ENCODE data around the gene CD79A.

The CD79A gene

GRCh38 chr19:41876847-41877832 is at the start of gene CD79A:
Gene CD79A, plus strand, starts transcription at chr19:41877279. Its CDS starts 26 bp downstream, at chr19:41877305.
- DNase-seq (ENCODE audit: low read depth, low spot score), result no peak
- no peak within 1 kb of the TSS for H3K27ac ChIP-seq

GRCh38 chr19:41837981-41838708 is 38.9 kb upstream of the CD79A start:
- DNase-seq (ENCODE audit: low read depth, low spot score), result no peak
- no peak overlapping the region for H3K27ac ChIP-seq

GRCh38 chr19:41839211-41839610 is 37.9 kb upstream of the CD79A start:
- H3K27ac ChIP-seq, result no peak overlapping the region
- no peak for DNase-seq (ENCODE audit: low read depth, low spot score)

- DNase-seq (ENCODE audit: low read depth, low spot score), result no peak
- no peak overlapping the region for H3K27ac ChIP-seq
These were observed 33.7 kb upstream of the CD79A start for GRCh38 chr19:41843371-41843770.

GRCh38 chr19:41844601-41845000 is 32.5 kb upstream of the CD79A start, which contains the start of gene LYPD4:
Gene LYPD4, minus strand, starts transcription at chr19:41844683. Its CDS starts 5,398 bp downstream, at chr19:41839285.
- DNase-seq (ENCODE audit: low read depth, low spot score), result no peak
- no peak within 1 kb of the TSS for H3K27ac ChIP-seq

DNA sequence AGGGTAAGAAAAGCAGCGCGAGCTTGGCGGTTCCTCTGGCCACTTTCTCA is 32.3 kb upstream of the CD79A start, which contains the start of gene DMRTC2:
TSS of gene DMRTC2 (plus strand) at position 42 of the 50 bp plus-strand sequence. CDS start 2,387 bp downstream, outside the sequence.
- DNase-seq (ENCODE audit: low read depth, low spot score), result no peak
- H3K27ac ChIP-seq, result no peak within 1 kb of the TSS

DNA sequence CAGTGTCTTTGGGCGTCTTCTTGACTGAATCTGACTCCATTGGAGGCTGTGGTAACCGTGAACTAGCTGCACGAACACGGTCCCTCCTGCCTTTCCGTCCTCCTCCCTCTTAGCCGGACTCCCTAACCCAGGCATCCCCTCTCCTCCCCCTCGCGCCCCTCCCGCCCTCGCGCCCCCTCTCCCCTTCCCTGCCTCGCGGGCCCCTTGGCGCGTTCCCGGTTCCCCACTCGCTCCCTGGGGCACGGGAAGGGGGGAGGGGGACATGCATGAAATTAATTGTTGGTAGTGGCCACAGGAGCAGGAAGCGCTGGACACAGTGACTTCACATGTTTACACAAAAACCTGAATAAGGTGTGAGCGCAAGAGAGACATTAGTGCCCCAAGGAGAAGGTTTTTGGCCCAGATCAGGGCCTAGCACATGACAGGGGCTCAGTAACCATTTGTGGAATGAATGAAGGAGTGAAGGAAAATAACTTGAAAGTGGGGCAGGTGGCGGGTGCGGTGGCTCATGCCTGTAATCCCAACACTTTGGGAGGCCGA is 32.0 kb upstream of the CD79A start:
- no peak for DNase-seq (ENCODE audit: low read depth, low spot score)
- no peak overlapping the region for H3K27ac ChIP-seq

GRCh38 chr19:41847351-41848105 is 29.6 kb upstream of the CD79A start:
- DNase-seq (ENCODE audit: low read depth, low spot score), result no peak
- no peak overlapping the region for H3K27ac ChIP-seq

- DNase-seq (ENCODE audit: low read depth, low spot score), result no peak
- no peak overlapping the region for H3K27ac ChIP-seq
These were observed 28.4 kb upstream of the CD79A start for GRCh38 chr19:41848666-41849065.

DNA sequence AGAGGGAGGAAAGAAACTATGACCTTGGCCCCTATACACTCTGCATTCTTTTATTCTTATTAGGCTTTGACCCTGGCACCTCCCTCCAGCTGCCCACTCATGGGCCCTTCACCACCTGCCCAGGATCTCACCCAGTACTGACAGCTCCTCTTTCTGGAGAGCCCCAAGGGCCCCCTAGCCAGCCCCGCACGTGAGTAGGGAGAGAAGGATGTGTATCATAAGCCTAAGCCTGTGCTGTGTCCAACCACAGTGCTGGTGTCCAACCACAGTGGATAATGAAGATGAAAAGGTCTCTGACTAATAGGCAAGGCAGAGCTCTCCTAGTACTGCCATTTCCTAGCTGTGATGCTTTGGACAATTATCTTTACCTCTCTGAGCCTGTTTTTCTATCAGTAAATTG is 28.0 kb upstream of the CD79A start:
- H3K27ac ChIP-seq, result no peak overlapping the region
- no peak for DNase-seq (ENCODE audit: low read depth, low spot score)

DNA sequence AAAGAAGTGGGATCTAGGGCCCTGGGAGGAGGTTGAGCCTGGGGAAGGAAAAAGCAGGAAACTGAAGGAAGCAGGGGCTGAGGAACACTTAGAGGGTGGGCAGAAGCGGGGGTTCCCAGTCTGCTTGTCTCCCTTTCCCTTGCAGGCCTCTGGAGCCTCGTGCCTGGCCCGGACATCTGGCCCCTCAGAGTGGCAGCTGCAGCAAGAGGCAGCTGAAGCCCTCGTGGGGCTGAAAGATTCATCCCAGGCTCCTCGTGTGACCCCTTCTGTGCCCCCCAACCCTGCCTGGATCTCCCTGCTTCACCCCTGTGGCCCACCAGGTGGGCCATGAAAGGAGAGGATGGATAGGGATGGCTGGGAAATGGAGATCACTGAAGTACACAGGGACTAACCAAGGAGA is 26.7 kb upstream of the CD79A start:
- DNase-seq (ENCODE audit: low read depth, low spot score), result no peak
- no peak overlapping the region for H3K27ac ChIP-seq

DNA sequence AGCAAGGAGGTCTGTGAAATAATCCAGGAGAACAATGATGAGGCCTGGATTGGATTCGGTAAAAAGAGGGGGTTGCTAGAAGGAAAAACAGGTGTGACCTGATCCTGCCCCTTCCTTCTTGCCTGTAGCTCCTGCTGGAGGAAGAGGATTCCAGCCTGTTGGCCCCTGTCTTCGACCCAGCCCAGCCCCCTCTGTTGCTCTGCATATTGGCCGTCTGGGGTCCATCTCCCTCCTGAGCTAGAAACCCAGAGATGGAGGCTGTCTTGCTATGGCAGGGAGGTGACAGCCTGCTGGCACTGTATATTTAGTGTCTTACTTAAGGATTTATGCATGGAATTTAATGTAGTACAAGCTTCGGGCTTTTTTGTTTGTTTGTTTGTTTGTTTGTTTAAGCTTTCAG is 25.6 kb upstream of the CD79A start:
- no peak for DNase-seq (ENCODE audit: low read depth, low spot score)
- H3K27ac ChIP-seq, result no peak overlapping the region

- no peak for DNase-seq (ENCODE audit: low read depth, low spot score)
- no peak overlapping the region for H3K27ac ChIP-seq
These were observed 23.7 kb upstream of the CD79A start for GRCh38 chr19:41853344-41853743.

DNA sequence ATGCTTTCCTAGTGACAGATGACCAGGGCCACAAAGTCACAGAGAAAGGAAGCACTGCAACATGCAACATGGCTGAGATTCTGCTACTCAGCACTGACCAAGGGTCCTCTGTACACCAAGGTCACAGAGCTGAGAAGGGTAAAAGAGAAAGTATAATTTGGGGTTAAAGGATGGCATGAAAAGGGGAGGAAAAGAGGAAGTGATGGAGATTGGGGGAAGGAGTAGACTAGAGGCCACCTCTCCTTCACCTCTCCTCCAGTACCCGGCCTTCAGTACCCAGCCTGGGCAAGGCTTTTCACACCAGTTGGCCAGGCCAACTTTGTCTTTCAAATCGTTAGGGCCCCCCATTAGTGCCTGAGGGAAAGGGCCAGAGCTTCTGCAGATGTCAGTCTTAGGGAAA is 23.3 kb upstream of the CD79A start:
- no peak for DNase-seq (ENCODE audit: low read depth, low spot score)
- H3K27ac ChIP-seq, result no peak overlapping the region

DNA sequence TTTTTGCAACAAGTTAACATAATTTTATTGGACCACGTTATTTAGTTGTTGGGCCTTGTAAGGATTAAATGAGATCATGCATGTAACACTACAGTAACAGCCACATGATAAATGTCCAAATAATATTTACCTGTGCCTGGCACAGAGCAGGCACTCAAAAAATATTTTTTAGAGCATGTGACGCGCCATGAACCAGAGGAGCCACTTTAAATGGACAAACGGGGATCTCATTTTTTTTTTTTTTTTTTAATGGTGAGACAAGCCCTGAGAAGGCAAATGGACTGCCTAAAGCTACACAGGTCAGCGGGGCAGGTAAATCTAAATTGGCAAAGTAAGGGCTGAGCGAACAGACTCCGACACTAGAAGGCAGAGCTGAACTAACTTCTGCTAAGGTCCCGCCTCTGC is 17.9 kb upstream of the CD79A start:
- no peak for DNase-seq (ENCODE audit: low read depth, low spot score)
- peak overlapping the region; percentile 91 for H3K27ac ChIP-seq

- H3K27ac ChIP-seq, result peak within 1 kb of the TSS; percentile 91
- peak; percentile 93 for DNase-seq (ENCODE audit: low read depth, low spot score)
These were observed 17.3 kb upstream of the CD79A start, which contains the start of gene RPS19 for GRCh38 chr19:41859618-41860418. Gene RPS19, plus strand, starts transcription at chr19:41860255. Its CDS starts 520 bp downstream, at chr19:41860775.

DNA sequence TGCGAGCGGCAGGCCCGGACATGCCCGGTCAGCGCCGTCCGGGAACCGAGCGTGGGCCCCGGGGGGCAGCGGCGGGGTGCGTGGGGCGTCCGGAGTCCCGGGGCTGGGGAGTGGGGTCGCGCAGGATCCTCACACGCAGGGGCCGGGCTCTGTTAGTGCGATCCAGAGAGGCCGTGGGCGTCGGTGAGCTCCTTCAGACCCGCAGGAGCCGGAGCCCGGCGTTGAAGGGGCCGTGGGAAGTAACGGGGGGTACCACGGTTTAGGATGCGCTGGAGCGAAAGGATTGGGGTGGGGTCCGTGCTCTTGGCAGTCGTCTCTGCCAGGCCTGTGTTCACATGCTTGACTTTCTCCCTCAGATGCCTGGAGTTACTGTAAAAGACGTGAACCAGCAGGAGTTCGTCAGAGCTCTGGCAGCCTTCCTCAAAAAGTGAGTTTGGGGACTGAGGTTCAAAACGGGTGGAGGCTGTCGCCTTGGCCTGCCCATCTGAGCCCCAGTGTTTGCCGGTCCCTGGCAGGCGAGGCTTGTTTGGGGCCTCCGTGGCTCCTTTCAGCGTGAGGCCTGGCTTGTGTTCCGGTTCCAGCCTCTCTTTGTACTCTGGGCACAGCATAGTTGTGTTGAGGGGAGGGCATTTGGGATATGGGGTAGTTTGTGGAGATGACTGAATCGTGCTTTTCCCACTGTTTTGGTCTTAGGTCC is 16.5 kb upstream of the CD79A start:
- no peak for DNase-seq (ENCODE audit: low read depth, low spot score)
- H3K27ac ChIP-seq, result peak overlapping the region; percentile 91

DNA sequence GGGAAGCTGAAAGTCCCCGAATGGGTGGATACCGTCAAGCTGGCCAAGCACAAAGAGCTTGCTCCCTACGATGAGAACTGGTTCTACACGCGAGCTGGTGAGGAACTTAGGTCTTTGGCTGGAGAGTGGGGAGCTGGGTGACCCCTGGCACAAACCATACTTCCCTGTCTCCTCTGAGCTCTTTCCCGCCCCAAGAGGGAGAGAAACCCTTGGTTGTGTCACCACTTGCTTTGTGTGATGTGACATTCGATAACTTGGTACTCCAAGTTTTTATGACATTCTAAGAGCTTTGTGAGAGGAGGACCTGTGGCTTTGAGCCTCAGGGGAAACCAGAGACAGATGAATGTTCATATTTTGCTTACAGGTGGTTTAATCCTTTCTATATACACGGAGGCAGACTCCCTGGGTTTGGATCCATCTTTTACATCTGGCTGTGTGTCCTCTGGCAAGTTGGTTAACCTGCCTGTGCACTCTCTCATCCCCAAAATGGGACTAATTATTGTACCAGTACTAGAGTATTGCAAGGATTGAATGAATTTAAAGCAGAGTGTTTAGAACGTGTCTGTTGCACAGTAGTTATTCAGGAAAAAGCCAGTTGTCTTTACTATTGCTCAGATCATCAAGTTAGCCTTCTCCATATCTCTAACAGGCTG is 15.8 kb upstream of the CD79A start:
- DNase-seq (ENCODE audit: low read depth, low spot score), result no peak
- peak overlapping the region; percentile 91 for H3K27ac ChIP-seq

GRCh38 chr19:41861846-41862245 is 15.2 kb upstream of the CD79A start:
- peak overlapping the region; percentile 91 for H3K27ac ChIP-seq
- no peak for DNase-seq (ENCODE audit: low read depth, low spot score)
